DOHH2 (cell line): ENCODE data around the gene RER1.
A peak's percentile ranks its signal among the peaks of the same experiment; 100 is the strongest.

Experiments used
- H3F3A ChIP-seq: fragments of 200-600 bp; sonication (generic), shearing (Covaris generic); 2 replicates; pipeline ENCODE4 v1.6.0; 2016; ENCODE audit warnings: antibody characterized with exemption, mild to moderate bottlenecking; ENCODE audit not compliant: control insufficient read depth, insufficient read depth
- H3K27ac ChIP-seq: fragments of 200-600 bp; sonication (generic); 2 replicates; pipeline ENCODE4 v1.5.1; 2014; ENCODE audit warnings: low read depth, mild to moderate bottlenecking, low read length, moderate library complexity
- H3K27me3 ChIP-seq: fragments of 200-600 bp; sonication (generic); 2 replicates; pipeline ENCODE4 v1.6.1; 2014; ENCODE audit warnings: mild to moderate bottlenecking, low read length, mixed read lengths; ENCODE audit not compliant: control insufficient read depth
- H3K36me3 ChIP-seq: fragments of 200-600 bp; sonication (generic); 2 replicates; pipeline ENCODE4 v1.6.1; 2014; ENCODE audit warnings: mild to moderate bottlenecking, low read length, moderate library complexity, mixed read lengths; ENCODE audit not compliant: control insufficient read depth
- H3K4me1 ChIP-seq: fragments of 200-600 bp; sonication (generic); 2 replicates; pipeline ENCODE4 v1.6.1; 2014; ENCODE audit warnings: mild to moderate bottlenecking, low read length, mixed read lengths; ENCODE audit not compliant: control insufficient read depth
- H3K4me2 ChIP-seq: fragments of 200-600 bp; sonication (generic); 2 replicates; pipeline ENCODE4 v1.6.0; 2014; ENCODE audit warnings: mild to moderate bottlenecking, low read length, moderate library complexity
- H3K4me3 ChIP-seq: fragments of 200-600 bp; sonication (generic); 2 replicates; pipeline ENCODE4 v1.5.1; 2014; ENCODE audit warnings: mild to moderate bottlenecking, low read length, mixed read lengths
- H3K79me2 ChIP-seq: fragments of 200-600 bp; sonication (generic); 2 replicates; pipeline ENCODE4 v1.6.1; 2014; ENCODE audit warnings: mild to moderate bottlenecking, low read length, mixed read lengths; ENCODE audit not compliant: control insufficient read depth
- H3K9me2 ChIP-seq: fragments of 200-600 bp; sonication (generic); replicated peaks from 2 replicates; pipeline ENCODE4 v1.6.1; 2014; ENCODE audit warnings: mild to moderate bottlenecking, low read length, mixed read lengths; ENCODE audit not compliant: control insufficient read depth
- H3K9me3 ChIP-seq: fragments of 200-600 bp; sonication (generic); 2 replicates; pipeline ENCODE4 v1.6.1; 2014; ENCODE audit warnings: antibody characterized with exemption, low read length, mixed read lengths; ENCODE audit not compliant: control insufficient read depth, insufficient read depth
- H4K20me1 ChIP-seq: fragments of 200-600 bp; sonication (generic); 2 replicates; pipeline ENCODE4 v1.6.0; 2014; ENCODE audit warnings: low read depth, mild to moderate bottlenecking, antibody characterized with exemption, low read length, moderate library complexity; ENCODE audit not compliant: control insufficient read depth, insufficient read depth
- EZH2phosphoT487 ChIP-seq: fragments of 200-600 bp; sonication (generic); IDR thresholded peaks from 2 replicates; pipeline ENCODE4 v1.6.1; 2017; ENCODE audit warnings: borderline replicate concordance, mild to moderate bottlenecking, antibody characterized with exemption, low read length, moderate library complexity, mixed read lengths
- TF ChIP-seq, protein P1 (sequence below): fragments of 200-600 bp; sonication (generic); IDR thresholded peaks from one replicate; pipeline ENCODE4 v1.5.1; 2014; ENCODE audit warnings: antibody characterized with exemption, mild to moderate bottlenecking, low read depth, low read length; ENCODE audit not compliant: poor library complexity, severe bottlenecking

RER1 gene

DNA sequence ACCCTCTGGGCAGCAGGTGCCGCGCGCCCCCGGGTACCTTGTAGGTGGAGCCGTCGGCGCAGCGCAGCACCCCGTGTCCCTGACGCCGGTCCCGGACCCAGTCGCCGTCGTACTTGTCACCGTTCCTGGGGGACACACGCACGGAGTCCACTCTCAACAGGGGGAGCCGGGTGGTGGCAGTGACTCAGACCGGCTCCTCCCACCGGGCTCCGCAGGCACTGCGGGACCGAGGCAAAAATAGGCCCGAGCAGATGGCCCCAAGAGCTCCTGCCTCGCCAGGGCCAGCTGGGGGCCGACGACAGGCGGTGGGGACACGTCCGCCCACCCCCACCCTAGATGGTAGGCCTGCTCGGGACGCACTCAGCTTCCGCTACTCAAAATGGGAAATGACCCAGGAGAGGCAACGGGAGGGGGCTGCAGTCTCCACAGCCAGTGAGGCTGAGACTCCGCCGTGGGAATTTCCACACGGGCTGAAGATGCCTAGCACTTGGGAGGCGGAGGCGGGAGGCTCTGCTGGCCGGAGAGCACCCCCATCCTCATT, 6.6 kb upstream of the RER1 start:
- Histone ChIP-seq H4K20me1 (no peaks in the 10 kb centered on the region), H3F3A (peaks cover 23% of the 10 kb centered on the region), H3K79me2 (peaks cover 9% of the 10 kb centered on the region), H3K4me2 (no peak overlapping the region), H3K4me3 (no peak overlapping the region), H3K4me1 (peaks cover 42% of the 10 kb centered on the region), H3K36me3 (peaks cover 20% of the 10 kb centered on the region), H3K27ac (no peak overlapping the region), H3K27me3 (no peaks in the 10 kb centered on the region), H3K9me2 (no peaks in the 10 kb centered on the region), H3K9me3 (no peaks in the 10 kb centered on the region)
- no peak for TF ChIP-seq EZH2phosphoT487
- TF ChIP-seq, protein P1, sequence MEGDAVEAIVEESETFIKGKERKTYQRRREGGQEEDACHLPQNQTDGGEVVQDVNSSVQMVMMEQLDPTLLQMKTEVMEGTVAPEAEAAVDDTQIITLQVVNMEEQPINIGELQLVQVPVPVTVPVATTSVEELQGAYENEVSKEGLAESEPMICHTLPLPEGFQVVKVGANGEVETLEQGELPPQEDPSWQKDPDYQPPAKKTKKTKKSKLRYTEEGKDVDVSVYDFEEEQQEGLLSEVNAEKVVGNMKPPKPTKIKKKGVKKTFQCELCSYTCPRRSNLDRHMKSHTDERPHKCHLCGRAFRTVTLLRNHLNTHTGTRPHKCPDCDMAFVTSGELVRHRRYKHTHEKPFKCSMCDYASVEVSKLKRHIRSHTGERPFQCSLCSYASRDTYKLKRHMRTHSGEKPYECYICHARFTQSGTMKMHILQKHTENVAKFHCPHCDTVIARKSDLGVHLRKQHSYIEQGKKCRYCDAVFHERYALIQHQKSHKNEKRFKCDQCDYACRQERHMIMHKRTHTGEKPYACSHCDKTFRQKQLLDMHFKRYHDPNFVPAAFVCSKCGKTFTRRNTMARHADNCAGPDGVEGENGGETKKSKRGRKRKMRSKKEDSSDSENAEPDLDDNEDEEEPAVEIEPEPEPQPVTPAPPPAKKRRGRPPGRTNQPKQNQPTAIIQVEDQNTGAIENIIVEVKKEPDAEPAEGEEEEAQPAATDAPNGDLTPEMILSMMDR, result peak; percentile 13

GRCh38 chr1:2385606-2386280, 5.9 kb upstream of the RER1 start:
- H3K36me3 ChIP-seq, result peaks cover 21% of the 10 kb centered on the region
- H4K20me1 ChIP-seq, result no peaks in the 10 kb centered on the region
- no peak overlapping the region for H3K4me3 ChIP-seq
- no peaks in the 10 kb centered on the region for H3K9me3 ChIP-seq
- H3F3A ChIP-seq, result peaks cover 28% of the 10 kb centered on the region
- TF ChIP-seq, protein P1, result no peak
- TF ChIP-seq EZH2phosphoT487, result no peak
- peaks cover 16% of the 10 kb centered on the region for H3K79me2 ChIP-seq
- no peaks in the 10 kb centered on the region for H3K27me3 ChIP-seq
- no peaks in the 10 kb centered on the region for H3K9me2 ChIP-seq
- H3K4me2 ChIP-seq, result no peak overlapping the region
- no peak overlapping the region for H3K27ac ChIP-seq
- H3K4me1 ChIP-seq, result peaks cover 47% of the 10 kb centered on the region

- peak overlapping the region; percentile 96 for H3K27ac ChIP-seq
Observed at GRCh38 chr1:2386636-2387611, 4.7 kb upstream of the RER1 start.

More at GRCh38 chr1:2386636-2387611, 4.7 kb upstream of the RER1 start:
- peaks cover 25% of the 10 kb centered on the region for H3K79me2 ChIP-seq
- peak overlapping the region; percentile 91 for H3K4me2 ChIP-seq
- TF ChIP-seq EZH2phosphoT487, result no peak
- TF ChIP-seq, protein P1, result no peak
- H3K36me3 ChIP-seq, result peaks cover 26% of the 10 kb centered on the region
- H4K20me1 ChIP-seq, result no peaks in the 10 kb centered on the region
- H3K27me3 ChIP-seq, result no peaks in the 10 kb centered on the region
- H3K9me2 ChIP-seq, result no peaks in the 10 kb centered on the region
- H3K4me3 ChIP-seq, result peak overlapping the region; percentile 95
- H3K9me3 ChIP-seq, result no peaks in the 10 kb centered on the region
- peaks cover 46% of the 10 kb centered on the region for H3K4me1 ChIP-seq
- peaks cover 28% of the 10 kb centered on the region for H3F3A ChIP-seq
